HCT116 (cell line): ENCODE data around the gene SERPINI2. TPM values are rescaled to one million over a fixed set of nuclear protein-coding genes. Genes with fewer than 3 reads are reported as not detected.

Experiments
- ATAC-seq: fragments of 200-7000 bp; cut with Tn5 transposase; 2 replicates; pipeline ENCODE4 v1.9.1; 2020; ENCODE audit warnings: mild to moderate bottlenecking, moderate library complexity
- BruUV-seq: library from RNA; stranded (reverse); fragments of 400-500 nt; replicated peaks from 2 replicates; lab custom pipeline; 2021; lab: Mats Ljungman, UMichigan
- CTCF ChIA-PET: fragments of 300-600 bp; sonication (Branson Sonifier 250); formaldehyde crosslinking; loops from one replicate; lab custom pipeline; 2021; ENCODE audit warnings: antibody characterized with exemption; lab: Charles Lee
- POLR2A ChIA-PET: fragments of 300-600, 350-600 bp; sonication (Branson Sonifier 250); formaldehyde crosslinking; loops from one replicate; lab custom pipeline; 2021; ENCODE audit warnings: antibody characterized with exemption; lab: Charles Lee
- RAD21 ChIA-PET, 2 experiments: fragments of 300-600 bp; sonication (Branson Sonifier 250); formaldehyde crosslinking; loops; one replicate each; lab custom pipeline; 2023; ENCODE audit warnings: low total read pairs in 2 of 2; ENCODE audit not compliant: uncharacterized antibody in 2 of 2, unreplicated experiment in 2 of 2, low non-redundant PET in 1 of 2; lab: Charles Lee
- DNase-seq: peaks from one replicate; pipeline ENCODE4 v3.0.0-alpha.2; 2010; ENCODE audit warnings: low read depth, low spot score
- H2AFZ ChIP-seq: fragments of 200-600 bp; shearing (Covaris generic), sonication (generic); 2 replicates; pipeline ENCODE4 v1.6.1; 2017; ENCODE audit warnings: low read depth, mixed run types, mixed read lengths, antibody characterized with exemption, low read length; ENCODE audit not compliant: poor library complexity, severe bottlenecking
- H3K27ac ChIP-seq: 2 replicates; pipeline ENCODE4 v1.5.1; 2012; ENCODE audit warnings: low read depth, low read length
- H3K27me3 ChIP-seq: fragments of 200-600 bp; sonication (generic); 2 replicates; pipeline ENCODE4 v1.6.1; 2016; ENCODE audit warnings: mixed run types, low read length, mixed read lengths; ENCODE audit not compliant: insufficient read depth
- H3K36me3 ChIP-seq, 2 experiments: fragments of 200-500 bp in 1 of 2; fragments of 200-600 bp in 1 of 2; sonication (Bioruptor generic) in 1 of 2; sonication (generic) in 1 of 2; 2 replicates each; pipeline versions ENCODE4 v1.5.1 to v1.6.1; 2014 to 2016; ENCODE audit warnings: low read length in 2 of 2, inconsistent platforms in 1 of 2, mixed read lengths in 1 of 2, mixed run types in 1 of 2; ENCODE audit not compliant: insufficient read depth in 2 of 2, control insufficient read depth in 1 of 2
- H3K4me1 ChIP-seq, 2 experiments: fragments of 200-600 bp in 1 of 2; sonication (generic) in 1 of 2; 2 replicates each; pipeline versions ENCODE4 v1.5.1 to v1.6.1; 2012 to 2017; ENCODE audit warnings: low read length in 2 of 2, inconsistent platforms in 1 of 2, mild to moderate bottlenecking in 1 of 2, mixed read lengths in 1 of 2, mixed run types in 1 of 2, moderate library complexity in 1 of 2; ENCODE audit not compliant: insufficient read depth in 2 of 2, control insufficient read depth in 1 of 2
- H3K4me2 ChIP-seq: fragments of 200-600 bp; sonication (generic); 2 replicates; pipeline ENCODE4 v1.6.1; 2017; ENCODE audit warnings: mixed run types, low read length, mixed read lengths
- H3K4me3 ChIP-seq, 2 experiments: fragments of 200-600 bp in 1 of 2; sonication (generic) in 1 of 2; replicated peaks in 1 of 2; 2 replicates each; pipeline ENCODE4 v1.5.1; 2011 to 2016; ENCODE audit warnings: low read length in 2 of 2, control low read depth in 1 of 2, low read depth in 1 of 2, mild to moderate bottlenecking in 1 of 2, mixed read lengths in 1 of 2, mixed run types in 1 of 2
- H3K79me2 ChIP-seq: fragments of 200-600 bp; sonication (generic); 2 replicates; pipeline ENCODE4 v1.6.1; 2017; ENCODE audit warnings: mild to moderate bottlenecking, mixed run types, low read length, moderate library complexity, mixed read lengths; ENCODE audit not compliant: insufficient read depth
- H3K9ac ChIP-seq: fragments of 200-600 bp; sonication (generic); 2 replicates; pipeline ENCODE4 v1.6.1; 2016; ENCODE audit warnings: low read length, mixed read lengths
- H3K9me2 ChIP-seq: fragments of 200-600 bp; sonication (generic), shearing (Covaris generic); 2 replicates; pipeline ENCODE4 v1.6.1; 2017; ENCODE audit warnings: mixed run types, mild to moderate bottlenecking, moderate library complexity; ENCODE audit not compliant: insufficient read depth
- H3K9me3 ChIP-seq, 2 experiments: fragments of 200-500 bp in 1 of 2; fragments of 200-600 bp in 1 of 2; sonication (Bioruptor generic) in 1 of 2; sonication (generic) in 1 of 2; 2 replicates each; pipeline ENCODE4 v1.6.1; 2014 to 2017; ENCODE audit warnings: low read length in 2 of 2, mixed read lengths in 2 of 2, inconsistent platforms in 1 of 2, low read depth in 1 of 2, mild to moderate bottlenecking in 1 of 2, mixed run types in 1 of 2, moderate library complexity in 1 of 2; ENCODE audit not compliant: control insufficient read depth in 1 of 2, insufficient read depth in 1 of 2
- H4K20me1 ChIP-seq: fragments of 200-600 bp; sonication (generic), shearing (Covaris generic); 2 replicates; pipeline ENCODE4 v1.6.1; 2017; ENCODE audit warnings: mixed run types, mild to moderate bottlenecking, moderate library complexity; ENCODE audit not compliant: insufficient read depth
- CEBPB ChIP-seq: IDR thresholded peaks from 2 replicates; pipeline ENCODE4 v1.6.1; 2012; ENCODE audit warnings: low read depth
- EGR1 ChIP-seq: IDR thresholded peaks from 2 replicates; pipeline ENCODE4 v1.6.1; 2012; ENCODE audit warnings: low read depth
- ELF1 ChIP-seq: IDR thresholded peaks from 2 replicates; pipeline ENCODE4 v1.6.1; 2012; ENCODE audit warnings: low read depth, borderline replicate concordance
- EZH2 ChIP-seq: fragments of 200-600 bp; sonication (generic); IDR thresholded peaks from 2 replicates; pipeline ENCODE4 v1.6.1; 2017; ENCODE audit warnings: antibody characterized with exemption, mixed run types
- FOSL1 ChIP-seq: IDR thresholded peaks from 2 replicates; pipeline ENCODE4 v1.6.1; 2012; ENCODE audit warnings: low read depth
- JUND ChIP-seq: IDR thresholded peaks from 2 replicates; pipeline ENCODE4 v1.6.1; 2012
- SP1 ChIP-seq: IDR thresholded peaks from 2 replicates; pipeline ENCODE4 v1.6.1; 2012; ENCODE audit warnings: low read depth
- TCF7L2 ChIP-seq: IDR thresholded peaks from 2 replicates; pipeline ENCODE4 v1.7.0; 2011; ENCODE audit warnings: borderline replicate concordance, inconsistent platforms; ENCODE audit not compliant: insufficient read depth, insufficient read length; ENCODE audit errors: extremely low read depth
- YY1 ChIP-seq: IDR thresholded peaks from 2 replicates; pipeline ENCODE4 v1.6.1; 2011; ENCODE audit warnings: low read length, low read depth, moderate library complexity, mild to moderate bottlenecking; ENCODE audit not compliant: insufficient replicate concordance; ENCODE audit errors: extremely low read depth
- intact Hi-C: fragments of 100-400 bp; cut with micrococcal nuclease; formaldehyde crosslinking; loops from 2 replicates; pipeline ENCODE4 v1.10.0; 2022
- total RNA-seq: library from RNA; stranded (reverse); gene quantifications from one replicate; pipeline ENCODE4 v1.2.1, GENCODE V29; 2021; ENCODE audit not compliant: unreplicated experiment
- TF ChIP-seq, protein P1 (sequence below), 3 experiments: fragments of 200-600 bp in 1 of 3; sonication (generic) in 1 of 3; IDR thresholded peaks in 2 of 3; conservative IDR thresholded peaks in 1 of 3; 2 replicates each; pipeline ENCODE4 v1.5.1; 2012 to 2017; ENCODE audit warnings: low read depth in 2 of 3, low read length in 2 of 3, antibody characterized with exemption in 1 of 3, borderline replicate concordance in 1 of 3, control low read depth in 1 of 3, mild to moderate bottlenecking in 1 of 3, mixed read lengths in 1 of 3, mixed run types in 1 of 3, moderate library complexity in 1 of 3; ENCODE audit not compliant: insufficient read depth in 1 of 3
- TF ChIP-seq, protein P2 (sequence below): IDR thresholded peaks from 2 replicates; pipeline ENCODE4 v1.6.1; 2012
- TF ChIP-seq, protein P3 (sequence below): IDR thresholded peaks from 2 replicates; pipeline ENCODE4 v1.6.1; 2012; ENCODE audit warnings: low read depth
- TF ChIP-seq, protein P4 (sequence below): IDR thresholded peaks from 2 replicates; pipeline ENCODE4 v1.6.1; 2011; ENCODE audit warnings: mild to moderate bottlenecking, low read length, moderate library complexity; ENCODE audit not compliant: insufficient replicate concordance; ENCODE audit errors: extremely low read depth

Gene SERPINI2
- total RNA-seq, 1 experiment from 2014 or later: 0.27 TPM

DNA sequence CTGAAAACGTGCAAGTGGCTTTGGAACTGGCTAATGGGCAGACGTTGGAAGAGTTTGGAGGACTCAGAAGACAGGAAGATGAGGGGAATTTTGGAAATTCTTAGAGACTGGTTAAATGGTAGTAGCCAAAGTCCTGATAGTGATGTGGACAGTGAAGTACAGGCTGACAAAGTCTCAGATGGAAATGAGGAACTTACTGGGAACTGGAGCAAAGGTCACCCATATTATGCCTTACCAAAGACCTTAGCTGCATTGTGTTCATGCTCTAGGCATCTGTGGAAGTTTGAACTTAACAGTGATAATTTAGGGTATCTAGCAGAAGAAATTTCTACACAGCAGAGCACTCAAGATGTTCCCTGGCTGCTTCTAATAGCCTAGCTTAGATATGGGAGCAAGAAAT is 28.6 kb upstream of the SERPINI2 start (continued):
- TF ChIP-seq, protein P1, sequence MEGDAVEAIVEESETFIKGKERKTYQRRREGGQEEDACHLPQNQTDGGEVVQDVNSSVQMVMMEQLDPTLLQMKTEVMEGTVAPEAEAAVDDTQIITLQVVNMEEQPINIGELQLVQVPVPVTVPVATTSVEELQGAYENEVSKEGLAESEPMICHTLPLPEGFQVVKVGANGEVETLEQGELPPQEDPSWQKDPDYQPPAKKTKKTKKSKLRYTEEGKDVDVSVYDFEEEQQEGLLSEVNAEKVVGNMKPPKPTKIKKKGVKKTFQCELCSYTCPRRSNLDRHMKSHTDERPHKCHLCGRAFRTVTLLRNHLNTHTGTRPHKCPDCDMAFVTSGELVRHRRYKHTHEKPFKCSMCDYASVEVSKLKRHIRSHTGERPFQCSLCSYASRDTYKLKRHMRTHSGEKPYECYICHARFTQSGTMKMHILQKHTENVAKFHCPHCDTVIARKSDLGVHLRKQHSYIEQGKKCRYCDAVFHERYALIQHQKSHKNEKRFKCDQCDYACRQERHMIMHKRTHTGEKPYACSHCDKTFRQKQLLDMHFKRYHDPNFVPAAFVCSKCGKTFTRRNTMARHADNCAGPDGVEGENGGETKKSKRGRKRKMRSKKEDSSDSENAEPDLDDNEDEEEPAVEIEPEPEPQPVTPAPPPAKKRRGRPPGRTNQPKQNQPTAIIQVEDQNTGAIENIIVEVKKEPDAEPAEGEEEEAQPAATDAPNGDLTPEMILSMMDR (IDR thresholded peaks at IDR 0.05 in 2 of 3, conservative IDR thresholded peaks at IDR 0.05 in 1 of 3; ENCODE audit: borderline replicate concordance in 1 of 3, insufficient read depth in 1 of 3, low read depth in 2 of 3, low read length in 2 of 3): no peak
- TF ChIP-seq FOSL1 (no peak), YY1 (no peak), EZH2 (no peak), ELF1 (no peak), TCF7L2 (no peak), EGR1 (no peak)

DNA sequence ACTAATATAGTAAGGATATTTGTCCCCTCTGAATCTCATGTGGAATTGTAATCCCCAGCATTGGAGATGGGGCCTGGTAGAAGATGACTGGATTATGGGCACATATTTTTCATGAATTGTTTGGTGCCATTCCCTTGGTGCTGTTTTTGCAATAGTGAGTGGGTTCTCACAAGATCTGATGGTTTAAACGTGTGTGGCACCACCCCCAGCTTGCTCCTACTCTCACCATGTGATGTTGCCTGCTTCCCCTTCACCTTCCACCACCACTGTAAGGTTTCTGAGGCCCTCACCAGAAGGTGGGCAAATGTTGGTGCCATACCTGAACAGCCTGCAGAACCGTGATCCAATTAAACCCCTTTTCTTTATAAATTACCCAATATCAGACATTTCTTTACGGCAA is 28.1 kb upstream of the SERPINI2 start:
- no TSS peak for BruUV-seq
- no peak overlapping the region for H3K9ac ChIP-seq
- ATAC-seq: no peak
- no peak for DNase-seq
- H3K4me3 ChIP-seq: no peak overlapping the region
- intact Hi-C loops: no loop called here
- CTCF ChIA-PET: no interaction called here
- no peaks in the 10 kb centered on the region for H3K27me3 ChIP-seq
- RAD21 ChIA-PET: no interaction called here
- H3K4me2 ChIP-seq: no peak overlapping the region
- no peak for TF ChIP-seq EGR1
- TF ChIP-seq, protein P2, sequence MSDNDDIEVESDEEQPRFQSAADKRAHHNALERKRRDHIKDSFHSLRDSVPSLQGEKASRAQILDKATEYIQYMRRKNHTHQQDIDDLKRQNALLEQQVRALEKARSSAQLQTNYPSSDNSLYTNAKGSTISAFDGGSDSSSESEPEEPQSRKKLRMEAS: no peak
- TF ChIP-seq CEBPB: no peak
- TF ChIP-seq JUND: no peak
- TF ChIP-seq, protein P3, sequence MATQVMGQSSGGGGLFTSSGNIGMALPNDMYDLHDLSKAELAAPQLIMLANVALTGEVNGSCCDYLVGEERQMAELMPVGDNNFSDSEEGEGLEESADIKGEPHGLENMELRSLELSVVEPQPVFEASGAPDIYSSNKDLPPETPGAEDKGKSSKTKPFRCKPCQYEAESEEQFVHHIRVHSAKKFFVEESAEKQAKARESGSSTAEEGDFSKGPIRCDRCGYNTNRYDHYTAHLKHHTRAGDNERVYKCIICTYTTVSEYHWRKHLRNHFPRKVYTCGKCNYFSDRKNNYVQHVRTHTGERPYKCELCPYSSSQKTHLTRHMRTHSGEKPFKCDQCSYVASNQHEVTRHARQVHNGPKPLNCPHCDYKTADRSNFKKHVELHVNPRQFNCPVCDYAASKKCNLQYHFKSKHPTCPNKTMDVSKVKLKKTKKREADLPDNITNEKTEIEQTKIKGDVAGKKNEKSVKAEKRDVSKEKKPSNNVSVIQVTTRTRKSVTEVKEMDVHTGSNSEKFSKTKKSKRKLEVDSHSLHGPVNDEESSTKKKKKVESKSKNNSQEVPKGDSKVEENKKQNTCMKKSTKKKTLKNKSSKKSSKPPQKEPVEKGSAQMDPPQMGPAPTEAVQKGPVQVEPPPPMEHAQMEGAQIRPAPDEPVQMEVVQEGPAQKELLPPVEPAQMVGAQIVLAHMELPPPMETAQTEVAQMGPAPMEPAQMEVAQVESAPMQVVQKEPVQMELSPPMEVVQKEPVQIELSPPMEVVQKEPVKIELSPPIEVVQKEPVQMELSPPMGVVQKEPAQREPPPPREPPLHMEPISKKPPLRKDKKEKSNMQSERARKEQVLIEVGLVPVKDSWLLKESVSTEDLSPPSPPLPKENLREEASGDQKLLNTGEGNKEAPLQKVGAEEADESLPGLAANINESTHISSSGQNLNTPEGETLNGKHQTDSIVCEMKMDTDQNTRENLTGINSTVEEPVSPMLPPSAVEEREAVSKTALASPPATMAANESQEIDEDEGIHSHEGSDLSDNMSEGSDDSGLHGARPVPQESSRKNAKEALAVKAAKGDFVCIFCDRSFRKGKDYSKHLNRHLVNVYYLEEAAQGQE: no peak
- TF ChIP-seq, protein P4, sequence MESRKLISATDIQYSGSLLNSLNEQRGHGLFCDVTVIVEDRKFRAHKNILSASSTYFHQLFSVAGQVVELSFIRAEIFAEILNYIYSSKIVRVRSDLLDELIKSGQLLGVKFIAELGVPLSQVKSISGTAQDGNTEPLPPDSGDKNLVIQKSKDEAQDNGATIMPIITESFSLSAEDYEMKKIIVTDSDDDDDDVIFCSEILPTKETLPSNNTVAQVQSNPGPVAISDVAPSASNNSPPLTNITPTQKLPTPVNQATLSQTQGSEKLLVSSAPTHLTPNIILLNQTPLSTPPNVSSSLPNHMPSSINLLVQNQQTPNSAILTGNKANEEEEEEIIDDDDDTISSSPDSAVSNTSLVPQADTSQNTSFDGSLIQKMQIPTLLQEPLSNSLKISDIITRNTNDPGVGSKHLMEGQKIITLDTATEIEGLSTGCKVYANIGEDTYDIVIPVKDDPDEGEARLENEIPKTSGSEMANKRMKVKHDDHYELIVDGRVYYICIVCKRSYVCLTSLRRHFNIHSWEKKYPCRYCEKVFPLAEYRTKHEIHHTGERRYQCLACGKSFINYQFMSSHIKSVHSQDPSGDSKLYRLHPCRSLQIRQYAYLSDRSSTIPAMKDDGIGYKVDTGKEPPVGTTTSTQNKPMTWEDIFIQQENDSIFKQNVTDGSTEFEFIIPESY: no peak
- no peak for TF ChIP-seq SP1
- TF ChIP-seq FOSL1: no peak
- no peak overlapping the region for H3K27ac ChIP-seq
- no peaks in the 10 kb centered on the region for H3K9me3 ChIP-seq
- no peaks in the 10 kb centered on the region for H3K79me2 ChIP-seq
- H3K36me3 ChIP-seq: no peaks in the 10 kb centered on the region
- H4K20me1 ChIP-seq: no peaks in the 10 kb centered on the region
- H2AFZ ChIP-seq: no peak overlapping the region
- H3K4me1 ChIP-seq: no peaks in the 10 kb centered on the region
- no peaks in the 10 kb centered on the region for H3K9me2 ChIP-seq
- POLR2A ChIA-PET: no interaction called here
